Cardiac muscle cell (in vitro differentiated cells and primary cell): ENCODE results near the gene SERPINE1. TPM values are rescaled to one million over a fixed set of nuclear protein-coding genes. Genes with fewer than 3 reads are reported as not detected.
"Not testable (repeated sequence)": the region's sequence is repeated elsewhere in the genome, so short reads cannot be mapped to it uniquely, and the experiment has no call there.

Experiments used
- DNase-seq, 2 donors: peaks; one replicate each; pipeline versions ENCODE4 v3.0.0 to v3.0.0-alpha.2; 2010 to 2017; ENCODE audit warnings: low read depth in 1 of 2, low spot score in 1 of 2
- H3K27ac ChIP-seq: fragments of 200-600 bp; sonication (generic); 2 replicates; pipeline ENCODE4 v1.5.1; 2016
- H3K27me3 ChIP-seq: fragments of 200-600 bp; sonication (generic); 2 replicates; pipeline ENCODE4 v1.6.0; 2016; ENCODE audit warnings: control low read depth
- H3K36me3 ChIP-seq: fragments of 200-600 bp; sonication (generic); 2 replicates; pipeline ENCODE4 v1.5.1; 2016; ENCODE audit warnings: control low read depth
- H3K4me1 ChIP-seq: fragments of 200-600 bp; sonication (generic); 2 replicates; pipeline ENCODE4 v1.8.1; 2017; ENCODE audit warnings: low read depth, mild to moderate bottlenecking, mixed run types
- H3K4me3 ChIP-seq: fragments of 200-600 bp; sonication (generic); 2 replicates; pipeline ENCODE4 v1.5.1; 2016; ENCODE audit warnings: mild to moderate bottlenecking
- H3K9me3 ChIP-seq: fragments of 200-600 bp; sonication (generic); 2 replicates; pipeline ENCODE4 v1.5.1; 2017; ENCODE audit warnings: low read depth, mild to moderate bottlenecking, control low read depth
- CTCF ChIP-seq: IDR thresholded peaks from 2 replicates; pipeline ENCODE4 v1.5.1; 2012; ENCODE audit warnings: low read depth, mild to moderate bottlenecking, low read length
- polyA plus RNA-seq: library from polyadenylated mRNA; unstranded; fragments of >200 nt; fragmentation: Nextera tagmentation; extraction: Ambion mirVana; gene quantifications from 2 replicates; pipeline ENCODE4 v1.2.1, GENCODE V29; 2016
- total RNA-seq: library from RNA; depleted of rRNA; stranded (reverse); fragments of >200 nt; gene quantifications from 2 replicates; pipeline ENCODE4 v1.2.3, GENCODE V29; 2016

The SERPINE1 gene
- total and polyA plus RNA-seq, 2 experiments from 2014 or later = 1.1 to 1.9 TPM

GRCh38 chr7:101087334-101088068 lies 39.4 kb upstream of the SERPINE1 start:
- Histone ChIP-seq H3K4me1 (no peaks in the 10 kb centered on the region), H3K27ac (no peak overlapping the region), H3K36me3 (no peaks in the 10 kb centered on the region), H3K4me3 (no peak overlapping the region), H3K9me3 (no peaks in the 10 kb centered on the region), H3K27me3 (no peaks in the 10 kb centered on the region)
- TF ChIP-seq CTCF = no peak
- no peak for DNase-seq

DNA sequence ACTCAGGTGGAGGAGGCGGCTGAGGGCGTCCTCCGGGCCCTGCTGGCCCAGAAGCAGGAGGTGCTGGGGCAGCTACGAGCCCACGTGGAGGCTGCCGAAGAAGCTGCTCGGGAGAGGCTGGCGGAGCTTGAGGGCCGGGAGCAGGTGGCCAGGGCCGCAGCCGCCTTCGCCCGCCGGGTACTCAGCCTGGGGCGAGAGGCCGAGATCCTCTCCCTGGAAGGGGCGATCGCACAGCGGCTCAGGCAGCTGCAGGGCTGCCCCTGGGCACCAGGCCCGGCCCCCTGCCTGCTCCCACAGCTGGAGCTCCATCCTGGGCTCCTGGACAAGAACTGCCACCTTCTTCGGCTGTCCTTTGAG lies 38.9 kb upstream of the SERPINE1 start:
- Histone ChIP-seq H3K27me3 (no peaks in the 10 kb centered on the region), H3K4me1 (no peaks in the 10 kb centered on the region), H3K9me3 (no peaks in the 10 kb centered on the region), H3K27ac (no peak overlapping the region), H3K36me3 (no peaks in the 10 kb centered on the region), H3K4me3 (no peak overlapping the region)
- TF ChIP-seq CTCF = no peak
- DNase-seq = no peak

GRCh38 chr7:101088858-101089529 lies 37.9 kb upstream of the SERPINE1 start:
- TF ChIP-seq CTCF = no peak
- Histone ChIP-seq H3K9me3 (no peaks in the 10 kb centered on the region), H3K4me1 (no peaks in the 10 kb centered on the region), H3K36me3 (no peaks in the 10 kb centered on the region), H3K4me3 (no peak overlapping the region), H3K27me3 (no peaks in the 10 kb centered on the region), H3K27ac (no peak overlapping the region)
- DNase-seq = no peak

DNA sequence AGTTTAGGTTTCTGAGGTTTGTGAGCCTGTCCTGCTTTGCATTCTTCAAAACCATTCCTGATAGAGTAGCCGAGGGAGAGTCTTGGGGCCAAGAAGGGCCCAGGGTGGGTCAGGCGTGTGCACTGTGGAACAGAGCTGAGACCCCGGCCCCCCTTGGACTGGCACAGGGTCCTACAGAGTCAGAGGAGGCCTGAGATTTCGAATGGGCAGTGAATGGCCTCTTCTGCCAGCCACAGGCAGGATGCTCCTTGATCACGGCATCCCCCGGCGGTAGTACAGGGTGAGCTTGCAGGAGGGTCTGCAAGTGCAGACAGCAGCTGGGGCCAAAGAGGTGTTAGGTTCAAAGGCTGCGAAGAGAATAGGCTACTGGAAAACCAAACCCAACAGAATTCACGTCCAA lies 37.0 kb upstream of the SERPINE1 start:
- Histone ChIP-seq H3K4me3 (no peak overlapping the region), H3K36me3 (no peaks in the 10 kb centered on the region), H3K4me1 (no peaks in the 10 kb centered on the region), H3K9me3 (no peaks in the 10 kb centered on the region), H3K27ac (no peak overlapping the region), H3K27me3 (no peaks in the 10 kb centered on the region)
- no peak for TF ChIP-seq CTCF
- no peak for DNase-seq

DNA sequence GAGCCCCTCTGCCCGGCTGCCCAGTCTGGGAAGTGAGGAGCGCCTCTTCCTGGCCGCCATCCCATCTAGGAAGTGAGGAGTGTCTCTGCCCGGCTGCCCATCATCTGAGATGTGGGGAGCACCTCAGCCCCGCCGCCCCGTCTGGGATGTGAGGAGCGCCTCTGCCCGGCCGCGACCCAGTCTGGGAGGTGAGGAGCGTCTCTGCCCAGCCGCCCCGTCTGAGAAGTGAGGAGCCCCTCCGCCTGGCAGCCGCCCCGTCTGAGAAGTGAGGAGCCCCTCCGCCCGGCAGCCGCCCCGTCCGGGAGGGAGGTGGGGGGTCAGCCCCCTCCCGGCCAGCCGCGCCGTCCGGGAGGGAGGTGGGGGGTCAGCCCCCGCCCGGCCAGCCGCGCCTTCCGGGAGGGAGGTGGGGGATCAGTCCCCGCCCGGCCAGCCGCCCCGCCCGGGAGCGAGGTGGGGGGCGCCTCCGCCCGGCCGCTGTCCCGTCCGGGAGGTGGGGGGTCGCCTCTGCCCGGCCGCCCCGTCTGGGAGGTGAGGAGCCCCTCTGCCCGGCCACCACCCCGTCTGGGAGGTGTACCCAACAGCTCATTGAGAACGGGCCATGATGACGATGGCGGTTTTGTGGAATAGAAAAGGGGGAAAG lies 34.5 kb upstream of the SERPINE1 start:
- not testable (repeated sequence) for H3K36me3 ChIP-seq, H3K27ac ChIP-seq, H3K4me3 ChIP-seq, DNase-seq, H3K4me1 ChIP-seq, H3K9me3 ChIP-seq, H3K27me3 ChIP-seq

DNA sequence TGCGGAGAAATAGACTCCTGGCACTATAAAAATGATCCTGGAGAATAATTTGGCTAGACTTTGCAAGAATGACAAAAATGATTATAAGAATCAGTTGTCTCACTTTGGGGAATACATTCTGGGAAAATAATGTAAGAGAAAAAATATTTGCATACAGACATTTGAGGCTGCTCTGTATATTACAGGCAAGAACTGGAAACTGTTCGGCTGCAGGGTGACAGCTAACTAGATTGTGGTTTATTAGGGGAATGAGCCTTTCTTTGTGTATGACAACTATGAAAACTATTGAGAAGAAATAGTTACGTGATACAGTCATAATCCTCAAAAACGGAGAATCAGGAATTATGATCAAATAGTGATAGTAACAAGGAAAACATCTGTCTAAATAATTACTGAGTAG lies 33.0 kb upstream of the SERPINE1 start:
- H3K36me3 ChIP-seq = no peaks in the 10 kb centered on the region
- no peak overlapping the region for H3K4me3 ChIP-seq
- peak in 1 of 2 donors; percentile 69 for DNase-seq
- H3K27ac ChIP-seq = no peak overlapping the region
- TF ChIP-seq CTCF = no peak
- H3K4me1 ChIP-seq = no peaks in the 10 kb centered on the region
- no peaks in the 10 kb centered on the region for H3K27me3 ChIP-seq
- no peaks in the 10 kb centered on the region for H3K9me3 ChIP-seq
